HepG2 (cell line): ENCODE measurements around the gene HNRNPA1. TPM values are rescaled to one million over a fixed set of nuclear protein-coding genes. Genes with fewer than 3 reads are reported as not detected.
A peak's percentile ranks its signal among the peaks of the same experiment; 100 is the strongest.

Experiments
- ARNT2 ChIP-seq: sonication (generic); formaldehyde crosslinking; IDR thresholded peaks from 2 replicates; pipeline ENCODE4 v1.8.0; 2022; ENCODE audit warnings: mild to moderate bottlenecking, low read depth, missing genetic modification reagents, moderate library complexity
- CSRNP1 ChIP-seq: sonication (generic); formaldehyde crosslinking; IDR thresholded peaks from 2 replicates; pipeline ENCODE4 v1.8.1; 2023; ENCODE audit warnings: mild to moderate bottlenecking, missing genetic modification reagents
- EP300 ChIP-seq, 3 experiments: sonication (generic) in 1 of 3; formaldehyde crosslinking in 1 of 3; IDR thresholded peaks; 2 replicates each; pipeline versions ENCODE4 v1.5.1 to v1.6.1; 2011 to 2020; ENCODE audit warnings: low read depth in 2 of 3, low read length in 2 of 3, borderline replicate concordance in 1 of 3, improper control_type of control experiment in 1 of 3, mild to moderate bottlenecking in 1 of 3, missing genetic modification reagents in 1 of 3, moderate library complexity in 1 of 3
- FOXO1 ChIP-seq: sonication (generic); formaldehyde crosslinking; IDR thresholded peaks from 2 replicates; pipeline ENCODE4 v1.4.0; 2020; ENCODE audit warnings: missing genetic modification reagents
- FOXP1 ChIP-seq, 2 experiments: fragments of 450-650 bp in 1 of 2; IDR thresholded peaks; 2 replicates each; pipeline ENCODE4 v1.6.1; 2017 to 2018; ENCODE audit warnings: antibody characterized with exemption in 1 of 2
- HNF1B ChIP-seq: sonication (generic); formaldehyde crosslinking; IDR thresholded peaks from 2 replicates; pipeline ENCODE4 v1.5.1; 2020; ENCODE audit warnings: mild to moderate bottlenecking, moderate library complexity, missing genetic modification reagents
- KLF16 ChIP-seq, 2 experiments: sonication (generic) in 1 of 2; formaldehyde crosslinking in 1 of 2; IDR thresholded peaks; 2 replicates each; pipeline versions ENCODE4 v1.6.1 to v1.8.0; 2016 to 2023; ENCODE audit warnings: missing genetic modification reagents in 2 of 2, missing compliant biosample characterization in 1 of 2
- RARA ChIP-seq: IDR thresholded peaks from 2 replicates; pipeline ENCODE4 v1.6.1; 2016; ENCODE audit warnings: missing genetic modification reagents, missing compliant biosample characterization
- RNF219 ChIP-seq: sonication (generic); formaldehyde crosslinking; IDR thresholded peaks from 2 replicates; pipeline ENCODE4 v1.5.0; 2020; ENCODE audit warnings: mild to moderate bottlenecking, missing genetic modification reagents
- SMAD9 ChIP-seq: sonication (generic); formaldehyde crosslinking; IDR thresholded peaks from 2 replicates; pipeline ENCODE4 v1.5.1; 2020; ENCODE audit warnings: mild to moderate bottlenecking, missing genetic modification reagents
- SRF ChIP-seq: IDR thresholded peaks from 2 replicates; pipeline ENCODE4 v1.6.1; 2011; ENCODE audit warnings: mild to moderate bottlenecking, low read depth, low read length, moderate library complexity
- ZFY ChIP-seq: sonication (generic); formaldehyde crosslinking; IDR thresholded peaks from 2 replicates; pipeline ENCODE4 v1.4.0; 2020; ENCODE audit warnings: missing genetic modification reagents
- ZGPAT ChIP-seq: IDR thresholded peaks from 2 replicates; pipeline ENCODE4 v1.6.1; 2016; ENCODE audit warnings: mild to moderate bottlenecking
- ZNF232 ChIP-seq: sonication (generic); formaldehyde crosslinking; IDR thresholded peaks from 2 replicates; pipeline ENCODE4 v1.4.0; 2020; ENCODE audit warnings: missing genetic modification reagents, borderline replicate concordance
- ZNF280B ChIP-seq: sonication (generic); formaldehyde crosslinking; IDR thresholded peaks from 2 replicates; pipeline ENCODE4 v1.5.0; 2020; ENCODE audit warnings: missing genetic modification reagents, mild to moderate bottlenecking, borderline replicate concordance
- ZNF354B ChIP-seq: sonication (generic); formaldehyde crosslinking; IDR thresholded peaks from 2 replicates; pipeline ENCODE4 v1.8.0; 2022; ENCODE audit warnings: mild to moderate bottlenecking, missing genetic modification reagents
- ZNF747 ChIP-seq: sonication (generic); formaldehyde crosslinking; IDR thresholded peaks from 2 replicates; pipeline ENCODE4 v1.8.1; 2023; ENCODE audit warnings: missing genetic modification reagents, mild to moderate bottlenecking, borderline replicate concordance
- ZSCAN20 ChIP-seq: sonication (generic); formaldehyde crosslinking; IDR thresholded peaks from 2 replicates; pipeline ENCODE4 v1.4.0; 2020; ENCODE audit warnings: missing genetic modification reagents, mild to moderate bottlenecking, borderline replicate concordance
- polyA plus RNA-seq, 8 experiments: library from polyadenylated mRNA; depleted of rRNA in 3 of 8; stranded (reverse) in 7 of 8; unstranded in 1 of 8; fragments of >200 nt; fragmentation: Illumina TruSeq in 4 of 8; extraction: Trizol in 4 of 8; gene quantifications; 2 replicates each; pipeline versions ENCODE4 v1.2.1 to v1.2.3, GENCODE V29; 2011 to 2016; ENCODE audit warnings: low read depth in 4 of 8, missing spikeins in 1 of 8, mixed read lengths in 1 of 8; ENCODE audit not compliant: insufficient read depth in 1 of 8
- total RNA-seq, 5 experiments: library from RNA; depleted of rRNA; stranded (reverse); fragments of >200 nt; fragmentation: Illumina TruSeq; extraction: Trizol; gene quantifications; 2 replicates each; pipeline ENCODE4 v1.2.3, GENCODE V29; 2016; ENCODE audit warnings: low read depth in 1 of 5

Gene HNRNPA1
- total and polyA plus RNA-seq, 2 of the 13 experiments (the other 11 are each of a cell fraction or from before 2014, with no cell fraction given): 535 to 1,820 TPM

GRCh38 chr12:54294152-54294952 lies 13.8 kb downstream of the HNRNPA1 start (continued):
- TF ChIP-seq ZFY (CRISPR knock-in tag) (peak; percentile 44; the same call in 1 of the 2 replicates), ZNF354B (CRISPR knock-in tag) (no peak), ZNF232 (CRISPR knock-in tag) (no peak), ZSCAN20 (CRISPR knock-in tag) (no peak), ZNF280B (no peak), FOXO1 (CRISPR knock-in tag) (0 out of 2 replicates have a peak, but pooled peaks have one; percentile 29), RARA (peak; percentile 98), CSRNP1 (no peak), SMAD9 (CRISPR knock-in tag) (no peak), HNF1B (CRISPR knock-in tag) (peak; percentile 87), RNF219 (0 out of 2 replicates have a peak, but pooled peaks have one; percentile 78), SRF (no peak), EP300 (IDR thresholded peaks at IDR 0.05; ENCODE audit: low read depth in 2 of 2, low read length in 2 of 2) (peak; percentile 45 to 70; a peak in 3 of 4 replicates), EP300 (CRISPR knock-in tag; IDR thresholded peaks at IDR 0.05; ENCODE audit: borderline replicate concordance) (no peak), KLF16 (CRISPR knock-in tag; IDR thresholded peaks at IDR 0.05) (peak in 1 of 2 experiments; percentile 50; a peak in 1 of 4 replicates), FOXP1 (IDR thresholded peaks at IDR 0.05) (no peak), FOXP1 (CRISPR knock-in tag; IDR thresholded peaks at IDR 0.05) (no peak), ZGPAT (CRISPR knock-in tag) (peak; percentile 78), ARNT2 (CRISPR knock-in tag) (peak; percentile 42; the same call in 1 of the 2 replicates), ZNF747 (CRISPR knock-in tag) (peak; percentile 41; the same call in 1 of the 2 replicates)
